MM.1S (cell line): ENCODE measurements around the gene ROPN1L.
"Not testable (repeated sequence)": the region's sequence is repeated elsewhere in the genome, so short reads cannot be mapped to it uniquely, and the experiment has no call there.

Experiments used
- DNase-seq: peaks from one replicate; pipeline ENCODE4 v3.0.0-alpha.2; 2015
- H2AFZ ChIP-seq: fragments of 300-600 bp; sonication (generic); 2 replicates; pipeline ENCODE4 v1.6.0; 2016; ENCODE audit warnings: antibody characterized with exemption, low read length
- H3F3A ChIP-seq: fragments of 300-600 bp; sonication (generic); 2 replicates; pipeline ENCODE4 v1.6.1; 2016; ENCODE audit warnings: mild to moderate bottlenecking, antibody characterized with exemption, low read length, moderate library complexity, mixed read lengths; ENCODE audit not compliant: insufficient read depth
- H3K27ac ChIP-seq: fragments of 300-600 bp; sonication (generic); 2 replicates; pipeline ENCODE4 v1.5.1; 2016; ENCODE audit warnings: mild to moderate bottlenecking, low read length
- H3K27me3 ChIP-seq: fragments of 300-600 bp; sonication (generic); replicated peaks from 2 replicates; pipeline ENCODE4 v1.6.0; 2016; ENCODE audit warnings: low read length; ENCODE audit not compliant: insufficient read depth
- H3K36me3 ChIP-seq: fragments of 300-600 bp; sonication (generic); replicated peaks from 2 replicates; pipeline ENCODE4 v1.6.1; 2016; ENCODE audit warnings: mild to moderate bottlenecking, low read length, mixed read lengths; ENCODE audit not compliant: insufficient read depth
- H3K4me1 ChIP-seq: fragments of 300-600 bp; sonication (generic); 2 replicates; pipeline ENCODE4 v1.6.1; 2016; ENCODE audit warnings: low read length, mixed read lengths
- H3K4me2 ChIP-seq: fragments of 300-600 bp; sonication (generic); 2 replicates; pipeline ENCODE4 v1.6.0; 2016; ENCODE audit warnings: low read depth, low read length
- H3K4me3 ChIP-seq: fragments of 300-600 bp; sonication (generic); 2 replicates; pipeline ENCODE4 v1.5.1; 2016; ENCODE audit warnings: low read length, mixed read lengths
- H3K79me2 ChIP-seq: fragments of 300-600 bp; sonication (generic); 2 replicates; pipeline ENCODE4 v1.6.1; 2016; ENCODE audit warnings: mixed run types, low read length, mixed read lengths
- H3K9ac ChIP-seq: fragments of 300-600 bp; sonication (generic); 2 replicates; pipeline ENCODE4 v1.6.1; 2016; ENCODE audit warnings: low read length, mixed read lengths
- H3K9me2 ChIP-seq: fragments of 300-600 bp; sonication (generic); replicated peaks from 2 replicates; pipeline ENCODE4 v1.6.1; 2016; ENCODE audit warnings: mild to moderate bottlenecking, low read length, mixed read lengths; ENCODE audit not compliant: insufficient read depth
- H3K9me3 ChIP-seq: fragments of 300-600 bp; sonication (generic); replicated peaks from 2 replicates; pipeline ENCODE4 v1.6.1; 2016; ENCODE audit warnings: mild to moderate bottlenecking, low read length, mixed read lengths; ENCODE audit not compliant: insufficient read depth
- H4K20me1 ChIP-seq: fragments of 300-600 bp; sonication (generic); 2 replicates; pipeline ENCODE4 v1.6.1; 2016; ENCODE audit warnings: mild to moderate bottlenecking, low read length, moderate library complexity, mixed read lengths; ENCODE audit not compliant: insufficient read depth
- CTCF ChIP-seq: fragments of 300-600 bp; sonication (generic); IDR thresholded peaks from 2 replicates; pipeline ENCODE4 v1.5.1; 2016; ENCODE audit warnings: antibody characterized with exemption, low read length, mixed read lengths
- EZH2 ChIP-seq: fragments of 300-600 bp; sonication (generic); optimal IDR thresholded peaks from 2 replicates; pipeline ENCODE3; 2017; ENCODE audit warnings: low read depth, mild to moderate bottlenecking, antibody characterized with exemption, low read length, mixed read lengths
- EZH2phosphoT487 ChIP-seq: fragments of 300-600 bp; sonication (generic); IDR thresholded peaks from 2 replicates; pipeline ENCODE4 v1.6.1; 2018; ENCODE audit warnings: antibody characterized with exemption, low read length

The ROPN1L gene

GRCh38 chr5:10511741-10512640, 70.3 kb downstream of the ROPN1L start:
- Histone ChIP-seq H3K4me1 (no peaks in the 10 kb centered on the region), H3K36me3 (no peaks in the 10 kb centered on the region), H3K9ac (no peak overlapping the region), H3K9me3 (no peaks in the 10 kb centered on the region), H3K9me2 (no peaks in the 10 kb centered on the region), H3K4me3 (no peak overlapping the region), H3K27ac (no peak overlapping the region), H3F3A (no peaks in the 10 kb centered on the region), H4K20me1 (no peaks in the 10 kb centered on the region), H3K79me2 (no peaks in the 10 kb centered on the region), H3K4me2 (no peak overlapping the region), H2AFZ (no peak overlapping the region), H3K27me3 (no peaks in the 10 kb centered on the region)
- DNase-seq = no peak
- TF ChIP-seq EZH2phosphoT487 (no peak), CTCF (no peak), EZH2 (no peak)

- no peaks in the 10 kb centered on the region for H3K27me3 ChIP-seq
- TF ChIP-seq EZH2 = no peak
- no peak for TF ChIP-seq EZH2phosphoT487
- TF ChIP-seq CTCF = no peak
- no peaks in the 10 kb centered on the region for H3K79me2 ChIP-seq
- no peak overlapping the region for H3K9ac ChIP-seq
- H3K4me2 ChIP-seq = no peak overlapping the region
- no peak overlapping the region for H3K27ac ChIP-seq
- H3K9me3 ChIP-seq = no peaks in the 10 kb centered on the region
- no peaks in the 10 kb centered on the region for H3K36me3 ChIP-seq
- no peak for DNase-seq
- no peaks in the 10 kb centered on the region for H4K20me1 ChIP-seq
- no peaks in the 10 kb centered on the region for H3K9me2 ChIP-seq
- no peak overlapping the region for H3K4me3 ChIP-seq
- no peaks in the 10 kb centered on the region for H3K4me1 ChIP-seq
- no peak overlapping the region for H2AFZ ChIP-seq
- H3F3A ChIP-seq = no peaks in the 10 kb centered on the region
Measured at GRCh38 chr5:10513501-10514442, 72.1 kb downstream of the ROPN1L start.

- H3K4me1 ChIP-seq, H3K9ac ChIP-seq: not testable (repeated sequence)
Measured at GRCh38 chr5:10514572-10514971, 72.9 kb downstream of the ROPN1L start.

More at GRCh38 chr5:10514572-10514971, 72.9 kb downstream of the ROPN1L start:
- not testable (repeated sequence) for H3K36me3 ChIP-seq, H3K4me2 ChIP-seq, H3K9me3 ChIP-seq, H3K27ac ChIP-seq, H2AFZ ChIP-seq, H3K27me3 ChIP-seq, H3F3A ChIP-seq, H3K9me2 ChIP-seq, DNase-seq, H3K4me3 ChIP-seq, H3K79me2 ChIP-seq, H4K20me1 ChIP-seq
